HL-60 (cell line): ENCODE measurements around the gene NRXN3.

Experiments
- DNase-seq, 2 experiments: peaks; one replicate each; pipeline ENCODE4 v3.0.0-alpha.2; 2010 to 2020; ENCODE audit warnings: low read depth in 1 of 2, low spot score in 1 of 2
- H3K27ac ChIP-seq: fragments of 250-450 bp; sonication (Bioruptor Pico); replicated peaks from 2 replicates; pipeline ENCODE4 v1.5.1; 2020; ENCODE audit warnings: mild to moderate bottlenecking, moderate library complexity
- H3K27me3 ChIP-seq: fragments of 250-450 bp; sonication (Bioruptor Pico); 2 replicates; pipeline ENCODE4 v1.5.1; 2021; ENCODE audit warnings: mild to moderate bottlenecking, moderate library complexity; ENCODE audit not compliant: insufficient read depth, poor library complexity, severe bottlenecking
- H3K4me3 ChIP-seq: replicated peaks from 2 replicates; pipeline ENCODE4 v1.5.1; 2011; ENCODE audit warnings: mild to moderate bottlenecking, control low read depth, low read length; ENCODE audit not compliant: insufficient read depth
- GABPA ChIP-seq: IDR thresholded peaks from 2 replicates; pipeline ENCODE4 v1.6.1; 2012; ENCODE audit warnings: low read depth
- POLR2AphosphoS5 ChIP-seq: IDR thresholded peaks from 2 replicates; pipeline ENCODE4 v1.6.1; 2012; ENCODE audit warnings: low read depth
- SPI1 ChIP-seq: IDR thresholded peaks from 2 replicates; pipeline ENCODE4 v1.6.1; 2012; ENCODE audit warnings: low read depth, mild to moderate bottlenecking, borderline replicate concordance
- TF ChIP-seq, protein P1 (sequence below): IDR thresholded peaks from 2 replicates; pipeline ENCODE4 v1.6.1; 2012; ENCODE audit warnings: low read depth; ENCODE audit not compliant: insufficient replicate concordance
- TF ChIP-seq, protein P2 (sequence below): IDR thresholded peaks from one replicate; pipeline ENCODE4 v1.5.1; 2011; ENCODE audit warnings: low read length, control low read depth, inconsistent platforms; ENCODE audit not compliant: insufficient read depth

NRXN3 gene

DNA sequence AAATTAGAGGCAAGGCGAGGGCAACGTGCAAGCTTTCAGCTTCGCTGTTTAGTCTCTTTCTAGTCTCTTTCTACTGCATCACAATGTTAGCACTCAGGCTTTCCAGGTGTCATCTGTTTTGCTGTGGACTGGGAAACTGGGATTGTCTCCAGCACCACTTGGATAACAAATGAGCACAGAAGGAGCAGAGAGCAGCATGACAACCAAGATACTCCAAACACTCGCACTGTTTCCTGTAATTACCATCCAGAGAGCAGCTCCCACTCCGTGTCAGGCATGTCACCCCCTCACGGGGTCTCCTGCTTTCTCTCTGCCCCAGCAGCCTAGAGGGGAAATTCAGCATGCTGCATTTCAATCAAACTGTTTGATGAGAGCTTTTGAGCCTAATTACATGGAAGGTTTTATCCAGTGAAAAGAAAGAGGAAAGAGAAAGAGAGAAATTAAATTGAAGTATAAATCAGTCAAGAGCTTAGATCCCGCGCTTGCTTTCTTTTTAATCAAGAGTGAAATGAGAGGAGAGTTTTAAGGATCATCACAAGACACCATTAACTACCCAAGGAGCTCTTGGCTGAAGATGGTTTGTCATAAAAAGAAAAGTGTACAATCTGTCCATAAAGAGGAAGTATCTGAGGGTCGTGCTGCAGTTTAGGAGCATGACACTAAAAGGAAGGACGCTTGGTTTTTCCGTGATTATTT, 1123.5 kb downstream of the NRXN3 start:
- Histone ChIP-seq H3K4me3 (no peak overlapping the region), H3K27ac (no peak overlapping the region), H3K27me3 (no peaks in the 10 kb centered on the region)
- no peak for DNase-seq
- TF ChIP-seq GABPA: no peak
- TF ChIP-seq, protein P1, sequence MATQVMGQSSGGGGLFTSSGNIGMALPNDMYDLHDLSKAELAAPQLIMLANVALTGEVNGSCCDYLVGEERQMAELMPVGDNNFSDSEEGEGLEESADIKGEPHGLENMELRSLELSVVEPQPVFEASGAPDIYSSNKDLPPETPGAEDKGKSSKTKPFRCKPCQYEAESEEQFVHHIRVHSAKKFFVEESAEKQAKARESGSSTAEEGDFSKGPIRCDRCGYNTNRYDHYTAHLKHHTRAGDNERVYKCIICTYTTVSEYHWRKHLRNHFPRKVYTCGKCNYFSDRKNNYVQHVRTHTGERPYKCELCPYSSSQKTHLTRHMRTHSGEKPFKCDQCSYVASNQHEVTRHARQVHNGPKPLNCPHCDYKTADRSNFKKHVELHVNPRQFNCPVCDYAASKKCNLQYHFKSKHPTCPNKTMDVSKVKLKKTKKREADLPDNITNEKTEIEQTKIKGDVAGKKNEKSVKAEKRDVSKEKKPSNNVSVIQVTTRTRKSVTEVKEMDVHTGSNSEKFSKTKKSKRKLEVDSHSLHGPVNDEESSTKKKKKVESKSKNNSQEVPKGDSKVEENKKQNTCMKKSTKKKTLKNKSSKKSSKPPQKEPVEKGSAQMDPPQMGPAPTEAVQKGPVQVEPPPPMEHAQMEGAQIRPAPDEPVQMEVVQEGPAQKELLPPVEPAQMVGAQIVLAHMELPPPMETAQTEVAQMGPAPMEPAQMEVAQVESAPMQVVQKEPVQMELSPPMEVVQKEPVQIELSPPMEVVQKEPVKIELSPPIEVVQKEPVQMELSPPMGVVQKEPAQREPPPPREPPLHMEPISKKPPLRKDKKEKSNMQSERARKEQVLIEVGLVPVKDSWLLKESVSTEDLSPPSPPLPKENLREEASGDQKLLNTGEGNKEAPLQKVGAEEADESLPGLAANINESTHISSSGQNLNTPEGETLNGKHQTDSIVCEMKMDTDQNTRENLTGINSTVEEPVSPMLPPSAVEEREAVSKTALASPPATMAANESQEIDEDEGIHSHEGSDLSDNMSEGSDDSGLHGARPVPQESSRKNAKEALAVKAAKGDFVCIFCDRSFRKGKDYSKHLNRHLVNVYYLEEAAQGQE: no peak
- no peak for TF ChIP-seq SPI1
- TF ChIP-seq, protein P2, sequence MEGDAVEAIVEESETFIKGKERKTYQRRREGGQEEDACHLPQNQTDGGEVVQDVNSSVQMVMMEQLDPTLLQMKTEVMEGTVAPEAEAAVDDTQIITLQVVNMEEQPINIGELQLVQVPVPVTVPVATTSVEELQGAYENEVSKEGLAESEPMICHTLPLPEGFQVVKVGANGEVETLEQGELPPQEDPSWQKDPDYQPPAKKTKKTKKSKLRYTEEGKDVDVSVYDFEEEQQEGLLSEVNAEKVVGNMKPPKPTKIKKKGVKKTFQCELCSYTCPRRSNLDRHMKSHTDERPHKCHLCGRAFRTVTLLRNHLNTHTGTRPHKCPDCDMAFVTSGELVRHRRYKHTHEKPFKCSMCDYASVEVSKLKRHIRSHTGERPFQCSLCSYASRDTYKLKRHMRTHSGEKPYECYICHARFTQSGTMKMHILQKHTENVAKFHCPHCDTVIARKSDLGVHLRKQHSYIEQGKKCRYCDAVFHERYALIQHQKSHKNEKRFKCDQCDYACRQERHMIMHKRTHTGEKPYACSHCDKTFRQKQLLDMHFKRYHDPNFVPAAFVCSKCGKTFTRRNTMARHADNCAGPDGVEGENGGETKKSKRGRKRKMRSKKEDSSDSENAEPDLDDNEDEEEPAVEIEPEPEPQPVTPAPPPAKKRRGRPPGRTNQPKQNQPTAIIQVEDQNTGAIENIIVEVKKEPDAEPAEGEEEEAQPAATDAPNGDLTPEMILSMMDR: no peak
- no peak for TF ChIP-seq POLR2AphosphoS5

DNA sequence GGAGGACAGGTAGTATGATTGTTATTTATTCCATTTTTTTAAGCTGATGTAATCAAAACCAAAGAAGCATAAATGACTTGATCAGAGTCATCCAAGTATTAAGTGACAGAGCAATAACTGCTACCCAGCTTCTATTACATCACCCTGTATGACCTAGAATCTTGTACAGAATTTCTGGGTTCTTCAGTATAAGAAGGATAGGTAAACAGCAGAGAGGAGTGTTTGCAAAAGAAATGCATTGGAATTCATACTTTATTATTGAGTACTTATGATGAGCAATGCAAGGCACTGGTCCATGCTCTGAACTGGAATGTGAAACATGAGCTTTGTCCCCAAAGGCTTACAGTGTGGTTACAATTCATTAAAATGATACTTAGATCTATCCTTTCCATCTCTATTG, 1124.3 kb downstream of the NRXN3 start:
- TF ChIP-seq GABPA (no peak), SPI1 (no peak), POLR2AphosphoS5 (no peak)
- TF ChIP-seq, protein P2: no peak
- TF ChIP-seq, protein P1: no peak
- Histone ChIP-seq H3K27me3 (no peaks in the 10 kb centered on the region), H3K4me3 (no peak overlapping the region), H3K27ac (no peak overlapping the region)
- DNase-seq: no peak

DNA sequence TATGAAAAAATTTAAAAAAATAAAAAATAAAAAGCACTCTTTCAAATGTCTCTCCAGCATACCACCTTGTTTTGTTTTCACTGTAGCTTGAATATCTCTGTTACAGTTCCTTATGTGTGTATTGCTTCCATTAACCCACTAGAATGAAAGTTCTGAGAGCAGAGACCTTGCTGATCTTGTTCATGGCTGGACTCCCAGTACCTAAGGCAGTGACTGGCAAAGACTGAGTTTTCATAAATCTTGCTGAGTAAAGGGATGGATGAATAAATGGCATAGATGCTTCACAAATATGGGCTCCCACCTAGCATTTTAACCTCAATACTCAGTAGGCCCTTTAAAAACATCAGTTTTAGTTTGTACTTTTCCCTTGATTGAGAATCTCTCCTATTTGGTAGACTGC, 1125.2 kb downstream of the NRXN3 start:
- no peak for TF ChIP-seq GABPA
- TF ChIP-seq POLR2AphosphoS5: no peak
- no peak for TF ChIP-seq SPI1
- TF ChIP-seq, protein P2: no peak
- TF ChIP-seq, protein P1: no peak
- Histone ChIP-seq H3K4me3 (no peak overlapping the region), H3K27me3 (no peaks in the 10 kb centered on the region), H3K27ac (no peak overlapping the region)
- no peak for DNase-seq
